GM18498 (cell line): Measurements from ENCODE around the gene DAD1.
A peak's percentile ranks its signal among the peaks of the same experiment; 100 is the strongest.
"Not testable (repeated sequence)": the region's sequence is repeated elsewhere in the genome, so short reads cannot be mapped to it uniquely, and the experiment has no call there.

ENCODE experiments used
- ATAC-seq: cut with Tn5 transposase; IDR thresholded peaks from one replicate; pipeline ENCODE4 v1.9.1; 2021; ENCODE audit warnings: mild to moderate bottlenecking, moderate library complexity; ENCODE audit not compliant: unreplicated experiment

Gene DAD1

DNA sequence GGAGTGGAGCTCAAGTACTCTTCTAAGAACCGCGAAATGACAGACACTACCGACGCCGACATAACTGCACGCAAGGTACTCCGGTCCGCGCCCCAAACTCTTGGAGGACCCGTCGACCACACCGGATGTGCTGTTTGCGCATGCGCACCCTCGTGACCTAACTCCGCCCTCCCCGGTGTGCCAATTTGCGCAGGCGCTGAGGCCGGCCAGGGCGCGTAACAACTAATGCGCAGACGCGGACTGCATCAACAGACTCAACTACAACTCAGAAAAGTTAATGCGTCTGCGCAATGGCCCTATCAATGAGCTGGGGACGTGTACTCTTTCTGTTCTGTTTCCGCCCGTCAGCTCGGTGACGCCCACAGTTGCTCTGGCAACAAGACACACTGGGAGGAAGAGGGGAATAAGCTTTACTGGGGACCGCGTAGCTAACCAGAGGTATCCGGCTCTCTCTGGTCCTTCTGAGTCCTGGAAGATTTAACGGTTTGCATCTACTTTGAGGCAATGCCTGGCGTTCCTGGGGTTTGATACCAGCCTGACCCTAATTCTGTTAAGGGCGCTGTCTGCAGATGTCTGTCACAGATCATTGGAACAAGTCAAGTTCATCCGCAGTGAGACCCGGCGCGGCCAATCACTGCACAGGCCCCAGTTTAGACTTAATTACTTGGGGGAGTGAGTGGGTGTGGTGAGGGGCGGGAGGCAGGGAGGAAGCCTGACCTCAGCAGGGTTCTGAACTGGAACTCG, at the start of gene DAD1:
DAD1 (minus strand) TSS at position 129 of the 744 bp plus-strand sequence; CDS start at position 62, 67 bp downstream.
- ATAC-seq = peak; percentile 94

DNA sequence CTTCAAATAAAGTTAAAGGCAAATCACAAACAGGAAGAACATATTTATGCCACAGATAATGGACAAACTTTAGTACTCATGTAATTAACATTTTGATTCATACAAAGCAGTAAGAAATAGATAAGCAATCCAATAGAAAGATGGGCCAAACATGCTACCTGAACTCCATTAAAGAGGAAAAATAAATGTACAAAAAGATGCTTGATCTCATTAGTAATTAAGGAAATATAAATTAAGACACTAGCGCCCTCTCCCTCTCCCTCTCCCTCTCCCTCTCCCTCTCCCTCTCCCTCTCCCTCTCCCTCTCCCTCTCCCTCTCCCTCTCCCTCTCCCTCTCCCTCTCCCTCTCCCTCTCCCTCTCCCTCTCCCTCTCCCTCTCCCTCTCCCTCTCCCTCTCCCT, 47.0 kb upstream of the DAD1 start:
- not testable (repeated sequence) for ATAC-seq

DNA sequence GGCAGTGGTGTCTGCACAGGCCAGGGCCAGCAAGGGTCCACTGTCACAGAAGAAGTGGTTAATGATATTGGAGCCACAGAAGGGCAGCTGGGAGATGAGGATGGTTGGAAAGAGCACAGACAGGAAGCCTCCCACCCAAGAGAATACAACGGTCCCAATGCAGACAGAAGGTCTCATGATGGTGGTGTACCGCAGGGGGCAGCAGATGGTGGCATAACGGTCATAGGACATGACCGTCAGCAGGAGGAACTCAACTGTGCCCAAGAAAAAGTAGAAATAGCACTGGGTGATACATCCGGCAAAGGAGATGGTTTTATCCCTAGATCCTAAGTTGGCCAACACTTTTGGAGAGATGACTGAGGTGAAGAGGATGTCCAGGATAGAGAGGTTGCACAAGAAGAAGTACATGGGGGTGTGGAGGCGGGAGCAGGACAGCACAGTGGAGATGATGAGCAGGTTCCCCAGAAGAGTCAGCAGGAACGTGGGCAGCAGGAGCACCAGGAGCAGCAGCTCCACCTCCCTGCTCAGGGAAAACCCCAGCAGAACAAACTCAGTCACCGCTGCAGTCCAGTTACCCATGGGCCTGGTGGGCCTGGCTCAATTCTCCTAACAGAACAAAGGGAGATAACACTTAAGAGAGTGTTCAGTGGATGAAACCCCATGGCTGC, 45.3 kb upstream of the DAD1 start:
- ATAC-seq = no peak

DNA sequence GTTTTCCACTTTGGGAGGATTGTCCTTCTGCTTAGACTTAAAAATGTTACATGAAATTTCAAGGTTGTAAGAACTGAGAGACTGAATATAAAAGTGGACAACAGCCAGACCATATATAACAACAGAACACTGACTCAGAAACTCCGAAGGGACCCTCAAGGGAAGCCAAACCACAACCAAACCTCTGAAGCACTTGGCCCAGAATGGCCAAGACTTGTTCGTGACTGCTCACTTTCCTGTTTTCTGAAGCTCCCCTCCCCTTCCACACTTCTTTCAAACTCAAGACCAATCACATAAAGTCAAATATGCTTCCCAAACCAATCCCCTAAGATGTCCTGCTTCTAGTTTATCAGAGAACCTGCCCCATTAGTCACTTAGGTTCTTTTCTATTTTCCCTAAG, 41.5 kb upstream of the DAD1 start:
- no peak for ATAC-seq

DNA sequence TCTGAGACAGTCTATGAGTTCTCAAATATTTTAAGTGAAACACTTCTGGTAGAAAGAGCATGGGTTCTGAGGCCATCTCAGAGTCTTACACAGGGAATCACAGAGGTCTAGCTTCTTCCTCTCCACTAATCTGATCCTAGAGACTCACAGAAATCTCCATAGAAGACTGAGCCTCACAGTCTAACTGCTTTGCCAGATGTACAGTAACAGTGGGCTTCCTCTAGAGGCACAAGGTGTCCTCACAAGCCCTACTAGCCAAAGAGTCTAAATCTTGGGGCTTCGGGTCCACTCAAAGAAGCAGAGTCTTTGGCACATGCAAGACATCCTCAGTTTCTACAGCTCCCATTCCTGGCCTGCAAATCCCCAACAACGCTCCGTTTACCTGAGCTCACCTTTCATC, 41.0 kb upstream of the DAD1 start:
- no peak for ATAC-seq

DNA sequence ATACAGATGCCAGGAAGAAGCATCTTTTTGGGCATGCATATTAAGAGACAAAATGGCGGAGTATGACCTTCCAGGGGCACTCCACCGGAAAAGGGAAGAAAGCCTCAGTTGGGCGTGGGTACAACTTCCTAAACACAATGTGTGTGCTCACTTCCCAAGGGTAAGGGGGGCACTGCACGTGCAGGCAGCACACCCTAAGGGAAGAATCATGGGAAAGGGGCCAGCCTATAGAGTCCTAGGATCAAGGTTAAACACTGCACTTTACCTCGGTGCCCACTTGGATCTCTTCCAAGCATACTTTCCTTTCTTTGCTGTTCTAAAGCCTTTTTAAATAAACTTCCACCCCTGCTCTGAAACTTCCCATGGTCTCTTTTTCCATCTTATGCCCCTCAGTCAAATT, 40.3 kb upstream of the DAD1 start:
- ATAC-seq = no peak

DNA sequence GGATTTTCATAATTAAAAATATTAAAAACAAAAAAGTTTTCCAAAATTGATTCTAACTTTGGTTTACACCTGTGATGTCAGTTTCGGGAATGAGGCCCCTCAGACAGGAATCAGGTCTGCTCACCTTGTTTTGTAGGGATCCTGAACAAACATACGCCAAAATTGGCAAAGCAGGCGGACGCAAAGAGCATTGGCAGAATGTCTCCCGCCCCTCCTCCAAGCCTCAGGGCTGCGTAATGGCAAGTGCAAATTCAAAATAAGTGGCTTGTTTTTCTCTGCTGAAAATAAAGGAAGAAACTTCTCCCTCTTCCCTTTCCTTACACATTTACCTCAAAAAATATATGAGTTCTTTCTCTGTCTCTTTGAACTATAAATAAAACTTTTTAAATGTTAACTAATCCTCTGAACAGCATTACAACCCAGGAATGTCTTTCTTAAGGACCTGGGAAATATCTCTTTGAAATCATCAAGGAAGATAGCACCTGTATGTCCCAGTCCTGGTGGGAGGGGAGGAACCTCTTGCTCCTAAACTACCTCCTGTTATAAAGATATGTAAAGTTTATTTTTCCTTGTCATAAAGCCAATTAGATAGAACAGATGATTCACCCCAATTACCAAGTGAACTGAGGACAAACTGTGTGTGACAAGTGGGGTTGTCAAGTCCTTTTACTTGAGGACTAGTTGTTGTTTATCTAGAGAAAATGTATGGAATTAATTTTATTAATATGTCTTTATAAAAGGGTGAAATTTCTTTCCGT, 38.7 kb upstream of the DAD1 start:
- no peak for ATAC-seq

DNA sequence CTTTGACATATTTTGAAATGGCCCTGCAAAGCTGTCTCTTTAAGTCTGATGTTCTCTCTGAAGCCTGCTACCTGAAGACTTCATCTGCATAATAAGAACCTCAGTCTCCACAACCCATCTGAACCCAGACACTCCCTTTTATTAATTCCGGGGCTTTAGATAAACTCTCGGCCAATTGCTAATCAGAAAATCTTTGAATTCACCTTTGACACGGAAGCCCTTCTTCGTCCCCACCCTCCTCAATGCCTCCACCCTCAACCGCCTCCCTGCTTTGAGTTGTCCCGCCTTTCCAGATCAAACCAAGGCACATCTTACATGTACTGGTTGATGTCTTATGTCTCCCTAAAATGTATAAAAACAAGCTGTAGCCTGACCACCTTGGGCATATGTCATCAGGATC, 37.6 kb upstream of the DAD1 start:
- ATAC-seq = no peak

DNA sequence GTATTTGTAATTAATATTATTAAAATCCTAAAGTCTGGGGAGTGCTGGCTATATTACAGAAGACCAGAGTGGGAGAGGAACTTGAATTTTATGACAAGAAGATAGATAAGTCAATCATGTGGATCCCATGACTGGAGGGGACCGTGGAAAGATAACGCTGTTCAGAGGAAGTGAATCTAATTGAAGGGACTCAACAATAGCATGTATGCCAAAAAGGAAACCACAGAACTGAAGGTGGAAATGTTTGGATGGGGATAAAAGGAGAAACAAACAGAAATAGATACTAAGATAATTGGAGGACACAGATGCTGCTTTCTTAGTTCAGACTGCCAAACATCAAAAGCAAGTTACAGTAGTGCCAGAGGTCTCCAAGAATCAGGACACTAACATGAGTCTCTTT, 34.0 kb upstream of the DAD1 start:
- ATAC-seq = no peak

DNA sequence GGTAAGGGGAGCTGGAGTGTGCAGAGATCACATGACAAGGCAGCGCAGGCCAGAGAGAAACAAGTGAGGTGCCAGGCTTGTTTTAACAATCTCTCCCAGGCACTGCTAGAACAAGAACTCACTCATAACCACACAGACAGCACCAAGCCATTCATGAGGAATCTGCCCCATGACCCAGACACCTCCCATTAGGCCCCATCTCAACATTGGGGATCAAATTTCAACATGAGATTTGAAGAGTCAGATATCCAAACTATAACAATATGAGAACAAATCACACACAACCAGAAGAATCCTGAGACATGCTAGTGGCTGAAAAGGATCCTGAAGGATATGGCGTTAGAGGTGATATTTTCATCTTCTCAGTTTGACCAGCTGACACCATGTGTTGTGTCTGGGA, 33.2 kb upstream of the DAD1 start:
- ATAC-seq = no peak

DNA sequence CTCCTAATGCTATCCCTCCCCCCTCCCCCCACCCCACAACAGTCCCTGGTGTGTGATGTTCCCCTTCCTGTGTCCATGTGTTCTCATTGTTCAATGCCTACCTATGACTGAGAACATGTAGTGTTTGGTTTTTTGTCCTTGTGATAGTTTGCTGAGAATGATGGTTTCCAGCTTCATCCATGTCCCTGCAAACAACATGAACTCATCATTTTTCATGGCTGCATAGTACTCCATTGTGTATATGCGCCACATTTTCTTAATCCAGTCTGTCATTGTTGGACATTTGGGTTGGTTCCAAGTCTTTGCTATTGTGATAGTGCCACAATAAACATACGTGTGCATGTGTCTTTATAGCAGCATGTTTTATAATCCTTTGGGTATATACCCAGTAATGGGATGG, 26.7 kb upstream of the DAD1 start:
- not testable (repeated sequence) for ATAC-seq

DNA sequence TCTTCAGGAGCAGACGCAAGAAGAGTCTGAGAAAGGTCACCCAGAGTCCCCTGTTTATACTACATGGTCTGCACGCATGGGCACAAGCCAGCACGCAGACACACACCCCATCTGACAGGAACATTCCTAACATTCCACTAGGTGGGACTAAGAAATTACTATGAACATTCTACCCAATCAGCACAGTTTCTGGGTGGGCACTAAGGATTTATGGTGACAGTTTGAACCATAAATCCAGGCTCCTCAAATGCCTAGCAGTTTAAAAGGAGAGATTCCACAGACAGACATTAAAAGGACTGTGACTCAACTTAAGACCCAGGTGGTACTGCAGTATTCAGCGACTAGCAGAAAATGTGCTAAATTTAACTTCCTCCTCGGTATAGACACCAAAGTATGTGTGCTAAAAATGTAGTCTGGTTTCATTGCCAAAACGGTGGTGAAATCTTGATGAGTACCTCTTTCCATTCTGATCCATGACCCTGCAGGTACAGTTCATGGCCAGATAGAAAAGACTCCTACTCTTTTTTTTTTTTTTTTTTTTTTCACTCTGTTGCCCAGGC, 25.3 kb upstream of the DAD1 start:
- ATAC-seq = no peak

DNA sequence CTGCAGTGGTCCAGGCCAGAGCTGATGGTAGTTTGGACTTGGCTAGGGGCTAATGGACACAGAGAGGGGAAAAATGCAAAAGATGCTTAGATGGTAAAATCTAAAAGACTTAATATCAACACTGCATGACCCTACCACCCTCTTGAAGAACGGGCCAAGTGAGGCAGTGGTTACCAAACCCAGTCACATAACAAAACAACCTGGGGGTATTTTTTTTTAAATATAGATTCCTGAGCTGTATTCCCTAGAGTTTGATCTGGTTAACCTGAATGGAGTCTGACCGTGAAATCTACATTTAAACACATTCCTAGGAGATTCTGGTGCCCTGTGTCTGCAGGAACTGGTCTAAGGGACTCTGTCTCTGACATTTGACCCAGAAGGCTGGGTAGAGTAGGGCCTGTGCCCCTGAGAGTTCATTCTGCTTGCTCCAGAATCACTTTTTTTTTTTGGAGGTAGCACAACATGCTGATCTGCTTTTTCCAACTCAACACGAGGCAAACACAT, 24.8 kb upstream of the DAD1 start:
- ATAC-seq = no peak

DNA sequence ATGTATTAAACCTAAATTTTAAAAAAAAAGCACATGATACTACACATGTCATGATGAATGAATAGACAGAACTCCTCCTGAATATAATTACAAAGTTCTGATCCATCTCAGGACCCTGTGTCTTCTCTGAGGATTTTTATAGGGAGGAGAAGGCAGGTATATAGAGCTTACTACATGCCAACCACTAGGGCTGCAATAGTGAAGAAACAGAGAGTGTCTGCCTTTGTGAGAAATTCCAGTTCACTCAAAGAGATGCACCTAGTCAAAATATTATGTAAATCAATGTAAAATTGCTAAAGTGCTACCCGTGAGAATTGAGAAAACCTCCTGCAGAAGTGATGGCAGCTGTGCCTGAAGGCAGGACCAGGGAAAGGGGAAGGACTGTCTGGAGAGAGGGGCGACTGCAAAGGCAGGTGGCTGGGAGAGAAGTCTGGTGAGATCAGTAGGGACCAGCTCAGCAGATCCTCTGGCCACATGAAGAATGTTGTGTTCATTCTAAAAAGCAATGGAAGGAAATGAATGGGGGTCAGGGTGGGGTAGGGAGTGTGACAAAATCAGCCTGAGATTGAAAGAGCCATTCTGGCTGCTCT, 24.2 kb upstream of the DAD1 start:
- ATAC-seq = no peak

DNA sequence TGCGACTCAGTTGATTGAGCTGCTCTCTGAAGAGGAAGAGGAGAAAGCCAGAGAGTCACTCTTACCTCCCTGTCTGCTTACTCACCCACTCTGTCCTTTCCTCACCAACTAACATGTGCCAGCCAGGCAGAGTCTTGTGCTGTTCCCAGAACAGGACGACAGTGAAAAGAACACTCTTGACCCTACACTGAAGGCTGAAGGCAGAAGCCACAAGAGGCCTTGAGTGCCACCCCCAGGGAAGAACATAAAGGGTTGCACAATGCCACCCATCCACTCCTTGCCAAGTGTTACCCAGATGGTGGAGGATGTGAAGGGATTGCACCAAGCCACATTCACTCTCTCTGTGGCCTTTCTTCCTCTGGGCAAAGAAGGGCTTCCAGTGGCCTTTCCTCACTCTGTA, 21.9 kb upstream of the DAD1 start:
- no peak for ATAC-seq

DNA sequence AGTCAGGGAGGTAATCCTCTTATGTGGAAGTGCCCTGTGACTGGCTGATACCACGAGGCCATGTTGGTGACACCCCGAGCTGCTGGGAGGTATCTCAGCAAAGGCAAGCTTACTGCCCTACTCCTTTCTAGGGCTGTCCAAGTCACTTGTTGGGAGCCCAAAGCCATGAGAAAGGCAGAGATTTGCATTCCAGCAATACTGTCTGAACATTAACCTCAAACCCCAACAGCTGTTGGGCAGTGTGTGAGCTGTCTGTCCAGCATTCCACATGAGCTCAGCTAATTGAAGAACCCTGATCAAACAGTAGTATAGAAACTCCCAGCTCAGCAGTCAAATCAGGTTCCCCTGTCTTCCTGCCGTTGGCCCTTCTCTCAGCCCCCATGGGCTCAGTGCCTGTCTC, 18.3 kb upstream of the DAD1 start:
- ATAC-seq = no peak

DNA sequence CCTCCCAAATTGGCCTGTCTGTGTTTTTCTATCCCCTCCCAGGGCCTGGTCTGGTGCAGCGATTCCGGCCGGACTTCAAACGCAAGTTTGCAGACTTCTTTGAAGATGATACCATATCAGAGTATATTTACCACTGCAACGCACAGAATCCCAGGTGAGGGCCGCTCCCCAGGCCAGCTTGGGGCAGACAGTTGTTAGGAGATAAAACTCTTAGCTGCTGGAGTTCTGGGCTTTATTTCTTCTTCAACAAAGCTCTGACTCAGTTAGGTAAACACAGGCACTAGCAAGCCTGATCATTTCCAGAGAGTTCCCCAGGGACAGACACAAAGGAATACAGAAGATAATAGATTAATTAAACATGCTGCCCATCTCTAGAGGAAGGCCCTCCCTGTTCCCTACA, 17.4 kb upstream of the DAD1 start:
- no peak for ATAC-seq

DNA sequence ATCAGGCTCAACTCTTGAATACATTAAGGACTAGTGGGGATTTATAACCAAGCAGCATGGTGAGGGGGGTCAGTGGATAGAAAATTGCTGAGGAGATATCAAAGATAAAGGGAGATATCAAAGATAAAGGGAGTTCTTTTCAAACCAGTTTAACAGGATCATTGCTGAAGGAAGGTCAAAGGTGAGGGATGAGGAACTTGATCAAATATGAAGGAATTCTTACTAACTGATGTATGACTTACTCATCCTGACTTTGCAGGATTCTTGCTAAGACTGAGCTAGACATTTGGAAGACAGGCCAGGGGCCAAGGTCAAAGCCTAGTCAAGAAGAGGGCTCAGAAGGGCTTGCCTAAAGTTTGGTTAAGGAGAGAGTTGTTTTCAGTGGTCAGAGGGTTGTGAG, 13.8 kb upstream of the DAD1 start:
- no peak for ATAC-seq

DNA sequence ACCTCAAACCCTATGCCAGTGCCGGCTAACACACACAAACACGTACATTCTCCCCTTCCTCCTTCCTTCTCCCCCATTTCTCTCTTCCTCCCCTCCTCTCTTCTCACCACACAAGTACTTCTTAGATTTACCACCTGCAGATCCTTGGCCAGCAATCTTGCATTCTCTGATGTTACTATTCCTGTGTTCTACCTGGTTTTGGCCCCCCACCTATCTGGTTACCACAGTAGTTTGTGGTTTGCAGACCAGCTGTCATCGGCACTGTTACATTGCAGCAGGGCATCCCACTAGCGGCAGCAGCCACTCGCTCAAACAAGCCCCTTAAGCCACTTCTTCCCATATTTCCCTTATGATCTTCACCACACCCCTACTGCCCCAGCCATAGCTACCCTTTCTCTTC, 13.0 kb upstream of the DAD1 start:
- ATAC-seq = no peak

DNA sequence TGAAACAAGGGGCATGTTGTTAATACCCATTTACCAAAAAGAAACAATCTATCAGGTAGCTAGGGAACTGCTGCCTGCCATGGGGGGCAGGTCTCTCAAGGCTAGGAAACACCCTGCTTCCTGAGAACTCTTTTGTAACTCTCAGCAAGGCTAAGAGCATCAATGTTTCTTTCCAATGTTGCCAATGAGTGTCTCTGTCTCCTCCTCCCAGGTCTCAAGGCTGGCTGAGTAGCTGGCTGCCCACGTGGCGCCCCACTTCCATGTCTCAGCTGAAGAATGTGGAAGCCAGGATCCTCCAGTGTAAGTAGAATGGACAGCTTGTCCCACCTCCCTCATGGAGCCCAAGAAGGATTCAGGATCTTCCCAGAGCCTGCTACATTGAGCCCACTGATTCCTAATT, 12.4 kb upstream of the DAD1 start:
- no peak for ATAC-seq

DNA sequence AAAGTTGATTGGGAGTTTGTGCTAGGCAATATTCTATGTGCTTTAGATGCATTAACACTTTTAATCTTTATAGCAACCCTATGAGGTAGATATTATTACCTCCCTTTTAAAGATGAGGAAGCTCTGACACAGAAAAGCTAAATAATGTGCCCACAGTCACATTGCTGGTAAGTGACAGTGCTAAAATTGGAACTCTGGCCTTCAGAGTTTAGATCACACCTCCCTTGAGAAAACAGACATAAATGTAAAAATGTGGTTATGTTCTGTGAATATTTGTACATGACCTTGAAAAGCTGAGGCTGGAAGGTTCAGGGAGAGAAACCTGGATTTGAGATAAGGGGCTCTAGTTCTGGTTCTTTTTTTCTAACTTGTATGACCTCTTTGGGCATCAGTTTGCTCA, 11.0 kb upstream of the DAD1 start:
- ATAC-seq = no peak
